ENCODE results near the gene MAPKAPK2. TPM values are rescaled to one million over a fixed set of nuclear protein-coding genes. Genes with fewer than 3 reads are reported as not detected.

Gene MAPKAPK2
- total RNA-seq, 1 experiment from 2014 or later, result 96.2 TPM

GRCh38 chr1:206687251-206687914, 2.7 kb downstream of the MAPKAPK2 start:
- H3K9me3 Mint-ChIP-seq (ENCODE audit: low read depth, unreplicated experiment), result no peaks in the 10 kb centered on the region
- H3K27me3 Mint-ChIP-seq (ENCODE audit: unreplicated experiment), result peaks cover 15% of the 10 kb centered on the region
- intact Hi-C loops (cut with micrococcal nuclease; ENCODE audit: unreplicated experiment), result loop anchor here (5.0 kb wide), 1 partner anchor 35 kb away; no protein-coding TSS in a partner anchor
- peak overlapping the region; percentile 80 for H3K4me3 Mint-ChIP-seq (ENCODE audit: low read depth, unreplicated experiment)
- H3K36me3 Mint-ChIP-seq (ENCODE audit: insufficient read depth, unreplicated experiment), result peaks cover 26% of the 10 kb centered on the region
- CTCF ChIA-PET, result interaction anchor here (0.5 to 1.3 kb wide), 2 partner anchors 9 to 27 kb away, joined by 4 read pairs; no protein-coding TSS in a partner anchor
- BruUV-seq (replicated peaks), result TSS peak; percentile 47
- no peak for TF ChIP-seq CTCF (IDR thresholded peaks at IDR 0.05; ENCODE audit: unreplicated experiment)
- peak overlapping the region; percentile 81 for H3K27ac Mint-ChIP-seq (ENCODE audit: unreplicated experiment)
- no peak for DNase-seq
- H3K4me1 Mint-ChIP-seq (ENCODE audit: low read depth, unreplicated experiment), result peaks cover 59% of the 10 kb centered on the region

GRCh38 chr1:206687915-206688442, 3.3 kb downstream of the MAPKAPK2 start:
- no peaks in the 10 kb centered on the region for H3K9me3 Mint-ChIP-seq (ENCODE audit: low read depth, unreplicated experiment)
- peaks cover 27% of the 10 kb centered on the region for H3K36me3 Mint-ChIP-seq (ENCODE audit: insufficient read depth, unreplicated experiment)
- TF ChIP-seq CTCF (IDR thresholded peaks at IDR 0.05; ENCODE audit: unreplicated experiment), result no peak
- no TSS peak for BruUV-seq (replicated peaks)
- H3K4me1 Mint-ChIP-seq (ENCODE audit: low read depth, unreplicated experiment), result peaks cover 64% of the 10 kb centered on the region
- CTCF ChIA-PET, result interaction anchor here (0.5 to 1.3 kb wide), 4 partner anchors 9 to 27 kb away, joined by 3 to 4 read pairs (median 4); no protein-coding TSS in a partner anchor
- no peak for DNase-seq
- H3K4me3 Mint-ChIP-seq (ENCODE audit: low read depth, unreplicated experiment), result no peak overlapping the region
- peaks cover 11% of the 10 kb centered on the region for H3K27me3 Mint-ChIP-seq (ENCODE audit: unreplicated experiment)
- H3K27ac Mint-ChIP-seq (ENCODE audit: unreplicated experiment), result peak overlapping the region; percentile 33
- intact Hi-C loops (cut with micrococcal nuclease; ENCODE audit: unreplicated experiment), result loop anchor here (5.0 kb wide), 1 partner anchor 34 kb away; no protein-coding TSS in a partner anchor

- intact Hi-C loops (cut with micrococcal nuclease; ENCODE audit: unreplicated experiment), result no loop called here
- Mint-ChIP-seq H3K27me3 (ENCODE audit: unreplicated experiment) (no peaks in the 10 kb centered on the region), H3K9me3 (ENCODE audit: low read depth, unreplicated experiment) (no peaks in the 10 kb centered on the region), H3K36me3 (ENCODE audit: insufficient read depth, unreplicated experiment) (peaks cover 20% of the 10 kb centered on the region), H3K4me1 (ENCODE audit: low read depth, unreplicated experiment) (peaks cover 80% of the 10 kb centered on the region), H3K27ac (ENCODE audit: unreplicated experiment) (no peak overlapping the region), H3K4me3 (ENCODE audit: low read depth, unreplicated experiment) (no peak overlapping the region)
- TF ChIP-seq CTCF (IDR thresholded peaks at IDR 0.05; ENCODE audit: unreplicated experiment), result no peak
- BruUV-seq (replicated peaks), result no TSS peak
- CTCF ChIA-PET, result interaction anchor here (1.5 to 2.0 kb wide), 2 partner anchors 22 to 27 kb away, joined by 4 to 8 read pairs; no protein-coding TSS in a partner anchor
- no peak for DNase-seq
Measured at GRCh38 chr1:206690516-206690915, 5.8 kb downstream of the MAPKAPK2 start.

DNA sequence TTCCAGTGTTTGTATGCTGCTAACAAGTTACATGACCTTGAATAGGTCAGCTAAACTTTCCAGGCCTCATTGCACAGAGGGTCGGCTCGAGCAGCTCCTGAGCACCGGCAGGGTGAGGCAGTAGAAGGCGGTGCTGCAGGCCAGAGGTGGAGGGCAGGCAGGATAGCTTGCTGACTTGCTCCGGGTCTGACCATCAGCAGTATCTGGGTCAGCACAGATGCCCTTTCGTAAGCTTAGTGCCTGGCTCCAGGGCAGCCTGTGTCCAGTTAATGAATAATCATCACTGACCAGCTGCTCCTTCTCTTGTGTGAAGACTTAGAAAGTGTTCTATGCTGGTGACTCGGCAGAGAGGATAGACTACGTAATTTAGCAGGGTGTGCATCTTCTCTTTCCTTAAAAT, 6.9 kb downstream of the MAPKAPK2 start:
- no peak for DNase-seq
- Mint-ChIP-seq H3K4me3 (ENCODE audit: low read depth, unreplicated experiment) (peak overlapping the region; percentile 20), H3K27ac (ENCODE audit: unreplicated experiment) (no peak overlapping the region), H3K9me3 (ENCODE audit: low read depth, unreplicated experiment) (no peaks in the 10 kb centered on the region), H3K27me3 (ENCODE audit: unreplicated experiment) (no peaks in the 10 kb centered on the region), H3K4me1 (ENCODE audit: low read depth, unreplicated experiment) (peaks cover 86% of the 10 kb centered on the region), H3K36me3 (ENCODE audit: insufficient read depth, unreplicated experiment) (peaks cover 9% of the 10 kb centered on the region)
- CTCF ChIA-PET, result interaction anchor here (0.9 to 2.0 kb wide), 4 partner anchors 16 to 28 kb away, joined by 3 to 8 read pairs (median 3); no protein-coding TSS in a partner anchor
- TF ChIP-seq CTCF (IDR thresholded peaks at IDR 0.05; ENCODE audit: unreplicated experiment), result no peak
- no TSS peak for BruUV-seq (replicated peaks)
- intact Hi-C loops (cut with micrococcal nuclease; ENCODE audit: unreplicated experiment), result no loop called here

All from Calu3 (cell line).